Gastroesophageal sphincter (tissue), 3 donors: ENCODE results near the gene LARGE1.

Experiments used
- EP300 ChIP-seq: sonication (generic); formaldehyde crosslinking; IDR thresholded peaks from one replicate; pipeline ENCODE4 v1.6.1; 2017; ENCODE audit warnings: antibody characterized with exemption, mild to moderate bottlenecking
- POLR2A ChIP-seq, 2 donors: fragments of 450-650 bp; IDR thresholded peaks; one replicate each; pipeline ENCODE4 v1.6.1; 2017; ENCODE audit warnings: antibody characterized with exemption in 2 of 2, mild to moderate bottlenecking in 2 of 2, moderate library complexity in 1 of 2
- POLR2AphosphoS5 ChIP-seq: sonication (generic); formaldehyde crosslinking; IDR thresholded peaks from one replicate; pipeline ENCODE4 v1.6.1; 2017; ENCODE audit warnings: antibody characterized with exemption
- TF ChIP-seq, protein P1 (sequence below), 4 experiments: fragments of 200-600 bp in 2 of 4; fragments of 450-650 bp in 2 of 4; sonication (generic) in 1 of 4; IDR thresholded peaks; one replicate each; pipeline ENCODE4 v1.5.1; 2017 to 2019; ENCODE audit warnings: antibody characterized with exemption in 4 of 4, mild to moderate bottlenecking in 2 of 4, moderate library complexity in 2 of 4

DNA sequence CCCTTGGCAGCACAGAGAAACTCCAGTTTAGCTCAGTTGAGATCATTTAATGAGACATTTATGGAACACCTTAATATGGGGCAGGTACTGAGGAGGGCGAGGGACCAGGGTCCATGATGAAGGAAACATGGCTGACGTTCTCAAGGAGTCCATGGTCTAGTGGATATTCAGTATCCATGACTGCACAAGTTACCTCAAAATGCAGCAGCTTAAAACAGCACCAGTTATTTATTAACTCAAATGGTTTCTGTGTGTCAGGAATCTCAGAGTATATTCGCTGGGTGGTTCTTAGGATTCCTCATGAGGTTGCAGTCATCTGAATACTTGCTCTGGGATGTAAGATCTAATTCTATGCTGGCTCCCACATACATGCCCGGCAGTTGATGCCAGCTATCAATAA, 346.8 kb downstream of the LARGE1 start:
- TF ChIP-seq, protein P1, sequence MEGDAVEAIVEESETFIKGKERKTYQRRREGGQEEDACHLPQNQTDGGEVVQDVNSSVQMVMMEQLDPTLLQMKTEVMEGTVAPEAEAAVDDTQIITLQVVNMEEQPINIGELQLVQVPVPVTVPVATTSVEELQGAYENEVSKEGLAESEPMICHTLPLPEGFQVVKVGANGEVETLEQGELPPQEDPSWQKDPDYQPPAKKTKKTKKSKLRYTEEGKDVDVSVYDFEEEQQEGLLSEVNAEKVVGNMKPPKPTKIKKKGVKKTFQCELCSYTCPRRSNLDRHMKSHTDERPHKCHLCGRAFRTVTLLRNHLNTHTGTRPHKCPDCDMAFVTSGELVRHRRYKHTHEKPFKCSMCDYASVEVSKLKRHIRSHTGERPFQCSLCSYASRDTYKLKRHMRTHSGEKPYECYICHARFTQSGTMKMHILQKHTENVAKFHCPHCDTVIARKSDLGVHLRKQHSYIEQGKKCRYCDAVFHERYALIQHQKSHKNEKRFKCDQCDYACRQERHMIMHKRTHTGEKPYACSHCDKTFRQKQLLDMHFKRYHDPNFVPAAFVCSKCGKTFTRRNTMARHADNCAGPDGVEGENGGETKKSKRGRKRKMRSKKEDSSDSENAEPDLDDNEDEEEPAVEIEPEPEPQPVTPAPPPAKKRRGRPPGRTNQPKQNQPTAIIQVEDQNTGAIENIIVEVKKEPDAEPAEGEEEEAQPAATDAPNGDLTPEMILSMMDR (IDR thresholded peaks at IDR 0.05): no peak
- TF ChIP-seq EP300 (no peak), POLR2AphosphoS5 (no peak), POLR2A (IDR thresholded peaks at IDR 0.05) (no peak)
